CMK (cell line): ENCODE measurements around the gene TEX2.
"Not testable (repeated sequence)": the region's sequence is repeated elsewhere in the genome, so short reads cannot be mapped to it uniquely, and the experiment has no call there.

Experiments used
- DNase-seq: peaks from one replicate; pipeline ENCODE4 v3.0.0-alpha.2; 2010; ENCODE audit warnings: low read depth

The TEX2 gene

GRCh38 chr17:64213995-64214811 is 48.9 kb downstream of the TEX2 start:
- DNase-seq: peak; percentile 76

GRCh38 chr17:64212122-64212521 is 50.9 kb downstream of the TEX2 start:
- DNase-seq: no peak

GRCh38 chr17:64209983-64210382 is 53.1 kb downstream of the TEX2 start:
- DNase-seq: no peak

GRCh38 chr17:64209356-64209941 is 53.6 kb downstream of the TEX2 start:
- DNase-seq: no peak

GRCh38 chr17:64208656-64209055 is 54.4 kb downstream of the TEX2 start:
- not testable (repeated sequence) for DNase-seq

GRCh38 chr17:64205804-64206203 is 57.3 kb downstream of the TEX2 start:
- DNase-seq: no peak

- no peak for DNase-seq
Observed at GRCh38 chr17:64203630-64204029, 59.4 kb downstream of the TEX2 start.

GRCh38 chr17:64202683-64203344 is 60.2 kb downstream of the TEX2 start:
- DNase-seq: no peak

GRCh38 chr17:64200080-64201032 is 62.7 kb downstream of the TEX2 start:
- no peak for DNase-seq

GRCh38 chr17:64198331-64199090 is 64.5 kb downstream of the TEX2 start:
- no peak for DNase-seq

- DNase-seq: no peak
Observed at GRCh38 chr17:64196601-64197000, 66.5 kb downstream of the TEX2 start.

GRCh38 chr17:64193561-64193960 is 69.5 kb downstream of the TEX2 start:
- no peak for DNase-seq

- DNase-seq: no peak
Observed at GRCh38 chr17:64192589-64192988, 70.5 kb downstream of the TEX2 start.

- DNase-seq: no peak
Observed at GRCh38 chr17:64190472-64190871, 72.6 kb downstream of the TEX2 start.

GRCh38 chr17:64188088-64188487 is 75.0 kb downstream of the TEX2 start:
- no peak for DNase-seq

GRCh38 chr17:64187093-64187895 is 75.8 kb downstream of the TEX2 start:
- no peak for DNase-seq

- DNase-seq: no peak
Observed at GRCh38 chr17:64186171-64187092, 76.6 kb downstream of the TEX2 start.

- not testable (repeated sequence) for DNase-seq
Observed at GRCh38 chr17:64185557-64185956, 77.5 kb downstream of the TEX2 start.

- no peak for DNase-seq
Observed at GRCh38 chr17:64185101-64185500, 78.0 kb downstream of the TEX2 start.
